Mesenchymal stem cell (in vitro differentiated cells and primary cell): ENCODE measurements around the gene IGIP.

Source experiments
- DNase-seq: peaks from one replicate; pipeline ENCODE4 v3.0.0-alpha.2; 2013
- H2AFZ ChIP-seq: one replicate; pipeline ENCODE4 v1.6.1; 2013; ENCODE audit warnings: low read depth, mild to moderate bottlenecking, control low read depth, inconsistent platforms, low read length, moderate library complexity
- H2AK5ac ChIP-seq: 2 replicates; pipeline ENCODE4 v1.6.1; 2013; ENCODE audit warnings: low read length, moderate library complexity, mild to moderate bottlenecking, inconsistent platforms; ENCODE audit not compliant: severe bottlenecking
- H2BK120ac ChIP-seq: one replicate; pipeline ENCODE4 v1.6.1; 2013; ENCODE audit warnings: low read depth, mild to moderate bottlenecking, inconsistent platforms, low read length, moderate library complexity
- H2BK12ac ChIP-seq, 2 experiments: one replicate each; pipeline ENCODE4 v1.6.1; 2013; ENCODE audit warnings: inconsistent platforms in 2 of 2, low read length in 2 of 2, mild to moderate bottlenecking in 2 of 2, moderate library complexity in 2 of 2, control low read depth in 1 of 2
- H2BK15ac ChIP-seq: one replicate; pipeline ENCODE4 v1.6.1; 2013; ENCODE audit warnings: mild to moderate bottlenecking, low read depth, inconsistent platforms; ENCODE audit not compliant: poor library complexity, severe bottlenecking
- H2BK5ac ChIP-seq: 2 replicates; pipeline ENCODE4 v1.6.1; 2013; ENCODE audit warnings: low read depth, mild to moderate bottlenecking, low read length, control low read depth, inconsistent platforms; ENCODE audit not compliant: poor library complexity, severe bottlenecking
- H3K14ac ChIP-seq, 2 experiments: one replicate each; pipeline ENCODE4 v1.6.1; 2013; ENCODE audit warnings: inconsistent platforms in 2 of 2, low read length in 2 of 2, control low read depth in 1 of 2, mild to moderate bottlenecking in 1 of 2, moderate library complexity in 1 of 2
- H3K18ac ChIP-seq, 2 experiments: one replicate each; pipeline ENCODE4 v1.6.1; 2013; ENCODE audit warnings: inconsistent platforms in 2 of 2, low read length in 2 of 2, control low read depth in 1 of 2, low read depth in 1 of 2, mild to moderate bottlenecking in 1 of 2
- H3K23ac ChIP-seq, 2 experiments: one replicate each; pipeline ENCODE4 v1.6.1; 2013; ENCODE audit warnings: inconsistent platforms in 2 of 2, low read length in 2 of 2, mild to moderate bottlenecking in 2 of 2, moderate library complexity in 2 of 2, control low read depth in 1 of 2
- H3K27ac ChIP-seq: 2 replicates; pipeline ENCODE4 v1.5.1; 2013; ENCODE audit warnings: mild to moderate bottlenecking, moderate library complexity, low read length, control low read depth, inconsistent platforms; ENCODE audit not compliant: poor library complexity, severe bottlenecking
- H3K27me3 ChIP-seq, 2 experiments: 2 replicates each; pipeline versions ENCODE4 v1.6.1 to v1.7.0; 2013; ENCODE audit warnings: low read length in 2 of 2, mild to moderate bottlenecking in 2 of 2, moderate library complexity in 2 of 2, control low read depth in 1 of 2, inconsistent platforms in 1 of 2; ENCODE audit not compliant: control insufficient read depth in 1 of 2, insufficient read depth in 1 of 2
- H3K36me3 ChIP-seq, 2 experiments: 2 replicates each; pipeline versions ENCODE4 v1.6.1 to v1.7.0; 2013; ENCODE audit warnings: low read length in 2 of 2, control low read depth in 1 of 2, inconsistent platforms in 1 of 2, low read depth in 1 of 2, mild to moderate bottlenecking in 1 of 2; ENCODE audit not compliant: insufficient read depth in 2 of 2, control insufficient read depth in 1 of 2
- H3K4ac ChIP-seq, 2 experiments: one replicate each; pipeline ENCODE4 v1.6.1; 2013; ENCODE audit warnings: inconsistent platforms in 2 of 2, low read length in 2 of 2, mild to moderate bottlenecking in 2 of 2, moderate library complexity in 2 of 2, control low read depth in 1 of 2, low read depth in 1 of 2
- H3K4me1 ChIP-seq: 2 replicates; pipeline ENCODE4 v1.6.1; 2013; ENCODE audit warnings: low read depth, low read length, control low read depth; ENCODE audit not compliant: control insufficient read depth, insufficient read depth
- H3K4me2 ChIP-seq: 2 replicates; pipeline ENCODE4 v1.6.1; 2013; ENCODE audit warnings: low read length, mild to moderate bottlenecking, inconsistent platforms; ENCODE audit not compliant: poor library complexity, severe bottlenecking
- H3K4me3 ChIP-seq, 2 experiments: 2 replicates each; pipeline versions ENCODE4 v1.5.1 to v1.7.0; 2013; ENCODE audit warnings: low read length in 2 of 2, mild to moderate bottlenecking in 2 of 2, control low read depth in 1 of 2, low read depth in 1 of 2; ENCODE audit not compliant: insufficient read depth in 1 of 2
- H3K79me1 ChIP-seq: replicated peaks from 2 replicates; pipeline ENCODE4 v1.6.1; 2013; ENCODE audit warnings: mild to moderate bottlenecking, control low read depth, low read length, inconsistent platforms; ENCODE audit not compliant: poor library complexity, severe bottlenecking
- H3K9ac ChIP-seq: 2 replicates; pipeline ENCODE4 v1.7.0; 2013; ENCODE audit warnings: mild to moderate bottlenecking, low read length, moderate library complexity
- H3K9me3 ChIP-seq: 2 replicates; pipeline ENCODE4 v1.7.0; 2013; ENCODE audit warnings: mild to moderate bottlenecking, low read length; ENCODE audit not compliant: control insufficient read depth
- H4K8ac ChIP-seq: one replicate; pipeline ENCODE4 v1.6.1; 2013; ENCODE audit warnings: inconsistent platforms, mild to moderate bottlenecking, low read length, moderate library complexity
- H4K91ac ChIP-seq: one replicate; pipeline ENCODE4 v1.6.1; 2013; ENCODE audit warnings: mild to moderate bottlenecking, low read length, inconsistent platforms
- WGBS: methylation state at CpG from one replicate; pipeline ENCODE4 v1.1.7; 2013; ENCODE audit warnings: mixed read lengths; 5-methylcytosine and 5-hydroxymethylcytosine counted together

The IGIP gene

DNA sequence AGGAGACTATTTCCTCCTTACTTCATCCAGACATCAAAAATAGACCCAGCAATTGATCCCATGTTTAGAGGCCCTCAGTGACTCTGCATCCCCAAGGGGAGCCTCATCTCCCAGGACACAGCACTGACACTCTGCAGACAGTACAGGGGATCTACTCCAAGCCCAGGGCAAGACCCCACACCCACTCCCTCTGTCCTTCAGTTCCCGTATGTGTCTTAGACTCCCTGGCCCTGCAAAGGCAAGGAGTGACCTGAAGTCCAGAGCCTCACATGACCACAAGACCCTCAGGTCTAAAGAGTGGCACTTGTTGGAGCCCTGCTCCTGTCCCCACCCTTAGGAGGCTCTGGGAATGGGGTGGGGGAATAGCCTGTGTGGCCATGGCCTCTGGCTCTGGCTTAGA, 21.7 kb downstream of the IGIP start:
- no peak overlapping the region for H3K18ac ChIP-seq
- no peak overlapping the region for H4K91ac ChIP-seq
- no peak overlapping the region for H3K9ac ChIP-seq
- H2AK5ac ChIP-seq: no peak overlapping the region
- no peak overlapping the region for H3K27ac ChIP-seq
- H3K14ac ChIP-seq: no peak overlapping the region
- no peak overlapping the region for H2BK15ac ChIP-seq
- no peak overlapping the region for H2BK120ac ChIP-seq
- H2AFZ ChIP-seq: no peak overlapping the region
- H4K8ac ChIP-seq: no peak overlapping the region
- no peak overlapping the region for H3K23ac ChIP-seq
- H2BK5ac ChIP-seq: no peak overlapping the region
- peaks cover 12% of the 10 kb centered on the region for H3K4me1 ChIP-seq
- no peak overlapping the region for H3K4ac ChIP-seq
- peaks cover 0 to 62% of the 10 kb centered on the region in 2 experiments for H3K27me3 ChIP-seq
- no peak overlapping the region for H2BK12ac ChIP-seq
- WGBS: 89% methylated on average over 1 of the region's 1 CpG
- H3K36me3 ChIP-seq: no peaks in the 10 kb centered on the region
- DNase-seq: no peak
- H3K4me3 ChIP-seq: no peak overlapping the region
- peaks cover 18% of the 10 kb centered on the region for H3K79me1 ChIP-seq
- H3K4me2 ChIP-seq: no peak overlapping the region
- H3K9me3 ChIP-seq: no peaks in the 10 kb centered on the region

- no peak overlapping the region for H3K14ac ChIP-seq
- H2BK5ac ChIP-seq: no peak overlapping the region
- H2BK15ac ChIP-seq: no peak overlapping the region
- H2BK120ac ChIP-seq: no peak overlapping the region
- peaks cover 15% of the 10 kb centered on the region for H3K79me1 ChIP-seq
- peaks cover 12% of the 10 kb centered on the region for H3K4me1 ChIP-seq
- H3K4me2 ChIP-seq: no peak overlapping the region
- no peak overlapping the region for H3K18ac ChIP-seq
- WGBS: 6% methylated on average over 4 of the region's 6 CpGs
- no peak overlapping the region for H4K91ac ChIP-seq
- no peak overlapping the region for H2AFZ ChIP-seq
- H4K8ac ChIP-seq: no peak overlapping the region
- H3K4ac ChIP-seq: no peak overlapping the region
- no peak overlapping the region for H3K23ac ChIP-seq
- no peak overlapping the region for H3K4me3 ChIP-seq
- H3K27me3 ChIP-seq: peaks cover 0 to 64% of the 10 kb centered on the region in 2 experiments
- no peak overlapping the region for H3K9ac ChIP-seq
- no peaks in the 10 kb centered on the region for H3K36me3 ChIP-seq
- no peaks in the 10 kb centered on the region for H3K9me3 ChIP-seq
- no peak overlapping the region for H2AK5ac ChIP-seq
- DNase-seq: peak; percentile 32
- no peak overlapping the region for H3K27ac ChIP-seq
- no peak overlapping the region for H2BK12ac ChIP-seq
Observed at GRCh38 chr5:140148508-140148907, 22.8 kb downstream of the IGIP start.

- Histone ChIP-seq H4K8ac (no peak overlapping the region), H3K4me2 (no peak overlapping the region)
- 100% methylated on average over 2 of the region's 2 CpGs for WGBS
Observed at GRCh38 chr5:140150201-140150600, 24.5 kb downstream of the IGIP start.

DNA sequence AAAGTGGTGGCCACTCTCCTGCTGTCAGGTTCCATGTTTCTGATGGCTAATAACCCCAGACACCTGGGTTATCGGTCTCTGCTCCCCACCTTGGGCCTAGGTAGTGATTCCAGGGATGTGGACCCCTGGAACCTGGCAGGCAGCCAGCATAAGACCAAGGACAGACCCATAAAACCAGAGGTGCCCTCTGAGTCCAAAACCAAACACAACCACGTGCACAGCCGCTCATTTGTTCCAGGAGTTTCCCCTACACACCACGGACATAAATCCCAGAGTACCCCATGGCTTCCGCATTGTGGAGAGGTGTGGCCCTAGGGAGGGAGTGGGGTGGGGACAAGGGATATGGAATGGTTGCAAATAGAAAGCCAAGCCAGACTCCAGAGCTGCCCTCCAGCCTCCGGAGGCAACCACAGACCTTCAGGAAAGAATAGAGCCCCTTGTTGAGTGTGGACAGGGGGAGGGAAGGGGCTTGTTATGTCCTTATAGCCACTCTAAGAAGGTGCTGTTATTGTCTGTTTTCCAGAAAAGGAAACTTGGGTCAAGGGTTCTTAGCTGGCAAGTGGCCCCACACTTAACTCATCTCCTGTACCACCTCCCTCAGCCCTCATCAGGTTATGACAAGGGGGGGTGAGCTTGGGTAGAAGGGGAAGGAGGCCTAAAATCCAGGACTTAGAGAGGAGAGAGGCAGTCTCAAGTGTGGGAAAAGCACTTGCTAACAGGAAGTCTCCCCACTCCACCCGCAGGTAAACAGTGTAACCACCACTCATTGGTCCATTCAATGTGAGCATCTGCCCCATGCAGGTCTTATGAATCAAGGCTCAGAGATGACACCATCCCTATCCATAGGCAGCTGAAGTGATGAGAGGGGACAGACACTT, 25.6 kb downstream of the IGIP start:
- 90% methylated on average over 5 of the region's 7 CpGs for WGBS
- Histone ChIP-seq H2BK15ac (no peak overlapping the region), H3K36me3 (no peaks in the 10 kb centered on the region), H3K4me2 (no peak overlapping the region), H4K91ac (no peak overlapping the region), H3K9me3 (no peaks in the 10 kb centered on the region), H2AK5ac (no peak overlapping the region), H3K4me1 (peaks cover 2% of the 10 kb centered on the region), H3K27me3 (peaks cover 0 to 55% of the 10 kb centered on the region in 2 experiments), H4K8ac (no peak overlapping the region), H3K14ac (no peak overlapping the region), H2BK120ac (no peak overlapping the region), H3K79me1 (peaks cover 9% of the 10 kb centered on the region), H2BK12ac (no peak overlapping the region), H2AFZ (no peak overlapping the region), H2BK5ac (no peak overlapping the region), H3K9ac (no peak overlapping the region), H3K4me3 (no peak overlapping the region), H3K27ac (no peak overlapping the region), H3K23ac (no peak overlapping the region), H3K18ac (no peak overlapping the region), H3K4ac (no peak overlapping the region)
- DNase-seq: no peak

More at GRCh38 chr5:140150201-140150600, 24.5 kb downstream of the IGIP start:
- H3K79me1 ChIP-seq: peaks cover 13% of the 10 kb centered on the region
- no peak overlapping the region for H2BK12ac ChIP-seq
- H3K23ac ChIP-seq: no peak overlapping the region
- H3K4me1 ChIP-seq: peaks cover 12% of the 10 kb centered on the region
- no peak for DNase-seq
- no peak overlapping the region for H3K14ac ChIP-seq
- H3K9me3 ChIP-seq: no peaks in the 10 kb centered on the region
- H3K18ac ChIP-seq: no peak overlapping the region
- H2AFZ ChIP-seq: no peak overlapping the region
- no peak overlapping the region for H3K4me3 ChIP-seq
- H4K91ac ChIP-seq: no peak overlapping the region
- H3K9ac ChIP-seq: no peak overlapping the region
- no peak overlapping the region for H3K27ac ChIP-seq
- H3K27me3 ChIP-seq: peaks cover 0 to 64% of the 10 kb centered on the region in 2 experiments
- H2BK15ac ChIP-seq: no peak overlapping the region
- no peak overlapping the region for H2BK120ac ChIP-seq
- no peaks in the 10 kb centered on the region for H3K36me3 ChIP-seq
- H2AK5ac ChIP-seq: no peak overlapping the region
- H2BK5ac ChIP-seq: no peak overlapping the region
- no peak overlapping the region for H3K4ac ChIP-seq
